Fibroblast of skin of right biceps (primary cell): ENCODE results near the gene PTPRD.

Source experiments
- DNase-seq: peaks from one replicate; pipeline ENCODE4 v3.0.0-alpha.2; 2013

Gene PTPRD

GRCh38 chr9:10612641-10613398 is at the start of gene PTPRD:
Gene PTPRD (minus strand): TSS chr9:10613002.
- peak; percentile 64 for DNase-seq

- no peak for DNase-seq
These were observed 49.2 kb upstream of the PTPRD start for GRCh38 chr9:10661994-10662393.

GRCh38 chr9:10661376-10661775 is 48.6 kb upstream of the PTPRD start:
- DNase-seq, result no peak

GRCh38 chr9:10651012-10651411 is 38.2 kb upstream of the PTPRD start:
- DNase-seq, result no peak

DNA sequence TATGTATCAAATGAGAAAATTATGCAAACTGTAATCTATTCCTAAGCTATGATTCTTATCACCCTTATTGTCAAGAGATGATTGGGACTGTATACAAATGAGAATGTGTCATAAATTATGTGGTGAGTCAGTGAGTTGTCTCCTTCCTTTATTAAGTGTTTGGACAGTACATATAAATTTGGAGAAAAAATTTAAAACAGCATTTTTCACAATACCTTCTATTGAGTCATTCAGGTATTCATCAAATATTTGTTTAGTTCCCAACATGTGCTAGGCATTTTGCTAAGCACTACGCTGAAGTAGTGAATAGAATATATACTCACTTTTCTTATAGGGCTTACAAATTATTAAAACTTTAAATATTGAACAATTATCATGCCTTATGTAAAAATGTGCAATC is 36.3 kb upstream of the PTPRD start:
- DNase-seq, result peak; percentile 66

GRCh38 chr9:10633785-10634184 is 21.0 kb upstream of the PTPRD start:
- no peak for DNase-seq

DNA sequence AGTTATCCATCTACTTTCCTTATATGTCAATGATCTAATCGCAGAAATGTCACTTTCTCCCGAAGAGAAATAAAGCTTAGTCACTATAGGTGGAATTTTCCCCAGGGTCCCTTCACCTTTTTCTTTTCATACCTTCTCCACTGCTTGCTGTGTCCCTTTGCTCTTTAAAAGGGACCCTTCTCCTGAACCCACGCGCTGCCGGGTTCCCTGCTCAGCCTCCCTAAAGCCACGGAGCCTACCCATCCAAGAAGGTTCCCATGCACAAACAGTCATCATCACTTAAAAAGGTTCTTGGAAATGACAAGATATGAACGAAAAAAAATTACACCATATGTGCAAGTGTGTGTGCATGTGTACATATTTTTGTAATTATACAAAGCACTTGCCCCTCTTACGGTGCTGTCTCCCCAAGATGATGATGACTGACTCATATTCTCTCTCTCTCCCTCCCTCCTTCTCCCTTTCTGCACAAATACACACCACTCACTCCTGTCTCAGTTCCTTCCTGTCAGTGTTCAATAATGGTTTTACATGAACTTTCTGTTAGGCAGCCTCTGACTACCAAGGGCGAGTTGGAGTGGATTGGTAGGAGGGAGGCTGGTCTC is 1.5 kb upstream of the PTPRD start:
- peak; percentile 48 for DNase-seq

DNA sequence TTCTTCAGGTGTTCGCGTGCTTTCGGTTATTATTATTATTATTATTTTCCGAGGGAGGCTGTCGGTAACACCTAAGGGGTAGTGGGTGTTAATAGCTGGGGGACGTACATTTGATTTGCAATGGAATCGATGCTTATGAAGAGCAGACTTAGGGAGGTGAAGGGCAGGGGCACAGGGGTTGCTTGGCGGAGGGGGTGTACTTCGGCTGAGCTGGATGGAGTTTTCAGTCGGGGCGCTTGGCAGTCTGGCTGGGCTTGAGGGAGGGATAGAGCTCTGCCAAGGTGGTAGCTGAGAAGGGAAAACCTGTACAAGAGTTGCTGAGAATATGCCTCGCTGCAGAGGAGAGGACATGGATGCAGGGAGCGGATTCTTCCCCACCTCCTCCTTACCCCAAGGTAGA is 617 bp upstream of the PTPRD start:
- DNase-seq, result no peak

GRCh38 chr9:10605388-10605787 is 7.4 kb downstream of the PTPRD start:
- DNase-seq, result no peak

- DNase-seq, result no peak
These were observed 7.9 kb downstream of the PTPRD start for GRCh38 chr9:10604927-10605326.

GRCh38 chr9:10597801-10598200 is 15.0 kb downstream of the PTPRD start:
- no peak for DNase-seq

DNA sequence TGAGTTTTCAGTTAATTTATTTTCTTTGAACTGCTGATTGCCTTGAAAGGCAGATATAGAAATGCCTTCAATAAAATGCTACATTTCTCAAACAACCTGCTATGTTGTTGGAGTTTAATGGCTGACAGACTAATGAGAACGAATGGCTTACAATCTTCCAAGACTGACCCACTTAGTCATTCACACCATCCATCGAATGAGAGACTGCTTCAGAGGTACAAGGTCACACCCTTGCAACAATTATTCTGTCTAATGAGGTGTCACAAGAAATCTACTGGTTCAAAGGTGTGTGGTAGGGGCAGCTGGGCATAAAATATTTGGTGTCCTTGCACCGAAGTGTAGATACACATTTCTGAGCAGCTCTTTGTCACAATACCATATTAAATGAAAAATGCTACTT is 18.3 kb downstream of the PTPRD start:
- DNase-seq, result no peak

GRCh38 chr9:10586407-10586806 is 26.4 kb downstream of the PTPRD start:
- DNase-seq, result no peak

- DNase-seq, result no peak
These were observed 41.1 kb downstream of the PTPRD start for GRCh38 chr9:10571699-10572098.

DNA sequence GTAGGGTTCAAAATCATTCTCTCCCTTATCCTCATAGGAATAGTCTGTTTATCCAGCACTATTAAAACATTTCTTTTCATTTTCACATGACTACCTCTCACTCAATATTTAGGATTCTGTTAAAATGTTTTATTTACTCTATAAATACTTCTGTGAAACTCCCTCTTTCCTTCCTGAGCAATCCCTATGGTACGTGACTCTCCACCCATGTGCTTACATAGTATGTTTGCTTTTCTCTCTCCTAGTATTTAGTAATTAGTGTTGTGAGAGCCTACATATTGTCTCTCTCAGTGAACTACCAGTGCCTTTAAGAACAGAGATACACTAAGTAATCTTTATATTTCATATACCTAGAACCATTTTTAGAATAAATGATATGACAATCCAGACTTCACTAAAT is 46.0 kb downstream of the PTPRD start:
- no peak for DNase-seq

DNA sequence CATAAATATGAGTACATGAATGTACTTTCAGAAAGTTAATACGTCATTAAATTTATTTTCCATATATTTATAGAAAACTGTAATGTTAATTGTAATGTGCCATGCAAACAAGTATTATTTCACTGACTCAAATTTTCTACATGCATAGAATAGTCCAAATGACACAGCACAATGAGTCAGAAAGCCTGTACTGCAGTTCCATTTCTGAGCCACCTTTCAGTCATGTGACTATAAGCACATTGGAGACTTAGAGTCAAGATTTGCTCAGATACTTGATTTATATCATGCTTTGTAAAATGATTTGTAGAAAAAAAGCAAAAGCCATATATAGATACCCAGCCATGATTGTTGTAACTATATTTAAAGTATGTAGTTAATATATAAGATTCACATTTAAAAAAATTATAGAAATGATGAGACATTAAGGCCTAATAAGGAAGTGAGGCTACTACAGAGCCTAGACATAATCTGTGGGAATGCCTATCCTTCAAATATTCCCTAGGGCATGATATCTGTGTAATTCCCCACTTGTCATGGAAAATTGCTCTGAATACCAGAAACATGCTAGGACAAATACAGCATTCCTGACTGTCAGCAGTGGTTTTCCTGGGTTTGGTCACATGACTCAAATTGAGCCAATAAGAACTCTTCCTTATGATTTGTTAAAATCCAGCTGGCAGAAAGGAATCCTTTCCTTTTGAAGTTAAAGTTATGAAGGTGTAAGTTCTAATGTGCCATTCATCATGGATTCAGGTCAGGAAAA is 50.0 kb downstream of the PTPRD start:
- peak; percentile 67 for DNase-seq

GRCh38 chr9:10548348-10548747 is 64.5 kb downstream of the PTPRD start:
- DNase-seq, result no peak

GRCh38 chr9:10538073-10538472 is 74.7 kb downstream of the PTPRD start:
- DNase-seq, result no peak

DNA sequence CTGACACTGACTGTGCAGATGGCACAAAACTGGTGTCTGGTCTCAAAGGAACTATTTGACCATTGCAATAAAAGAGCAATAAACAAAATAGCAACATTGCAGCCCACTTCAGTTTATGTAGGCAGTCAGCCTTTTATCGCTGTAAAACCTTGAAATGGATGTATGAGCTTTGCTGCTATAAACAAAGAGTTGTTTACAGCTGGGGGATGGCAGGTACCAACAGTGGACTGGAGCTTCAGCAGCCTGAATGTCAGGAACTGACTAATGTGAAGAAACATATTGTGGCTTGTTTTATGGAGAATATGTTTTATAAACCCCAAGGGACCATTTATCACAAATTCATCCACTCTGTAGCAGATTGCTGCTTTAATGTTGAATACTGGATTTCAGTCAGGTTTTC is 78.0 kb downstream of the PTPRD start:
- no peak for DNase-seq

- DNase-seq, result no peak
These were observed 86.8 kb downstream of the PTPRD start for GRCh38 chr9:10525972-10526371.

DNA sequence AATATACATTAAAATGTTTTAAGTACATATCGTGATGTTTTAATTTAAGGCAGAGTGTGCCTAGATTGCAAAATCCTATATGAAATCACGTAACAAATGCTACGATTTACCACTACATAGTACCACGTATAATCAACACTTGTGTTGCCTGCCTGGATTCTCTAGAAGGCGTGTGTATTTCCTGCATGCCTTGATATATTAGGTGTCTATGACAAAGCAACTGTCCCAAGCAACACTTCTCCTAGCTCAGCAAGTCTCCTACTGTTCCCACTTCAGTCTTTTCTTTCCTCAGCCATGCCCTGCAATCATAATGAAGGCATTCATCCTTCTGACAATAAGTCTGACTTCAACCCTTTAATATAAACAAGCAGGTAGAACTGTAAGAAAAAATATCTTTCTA is 89.6 kb downstream of the PTPRD start:
- DNase-seq, result no peak

DNA sequence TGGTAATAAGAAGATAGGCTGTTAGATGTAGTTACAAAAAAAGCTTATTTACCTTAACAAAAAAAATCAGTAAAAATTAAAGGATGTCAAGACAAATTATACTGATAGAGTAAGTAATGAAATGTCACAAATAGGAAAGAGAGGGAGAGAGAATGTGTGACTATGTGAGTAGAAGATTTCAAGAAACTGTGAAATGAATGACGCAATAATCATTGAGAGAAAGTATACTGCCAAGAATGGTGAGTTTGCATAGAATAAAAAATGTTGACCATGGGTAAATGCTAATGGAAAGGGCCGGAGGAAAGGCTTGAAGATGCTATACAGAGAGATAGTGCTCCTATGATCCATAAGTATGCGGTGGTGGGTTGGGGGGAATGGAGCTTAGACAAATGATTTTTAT is 100.7 kb downstream of the PTPRD start:
- DNase-seq, result no peak

DNA sequence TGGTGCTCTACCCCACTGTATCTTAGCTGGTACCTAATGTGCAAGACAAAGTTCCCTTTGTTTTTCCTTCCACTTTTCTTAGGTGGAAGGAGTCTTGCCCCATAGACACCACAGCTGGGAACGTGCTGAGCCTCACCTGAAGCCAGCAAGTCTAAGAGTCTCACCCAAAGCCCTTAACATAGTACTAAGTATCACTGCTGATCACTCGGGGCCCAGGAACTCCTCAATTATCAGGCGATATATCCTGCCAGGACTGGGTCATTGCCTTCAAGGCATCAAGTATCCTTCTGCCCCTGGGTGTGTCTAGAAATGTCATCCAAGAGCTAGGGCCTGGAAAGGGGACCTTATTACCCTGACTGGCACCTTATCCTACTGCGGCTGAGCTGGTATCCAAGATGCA is 123.9 kb downstream of the PTPRD start:
- no peak for DNase-seq

DNA sequence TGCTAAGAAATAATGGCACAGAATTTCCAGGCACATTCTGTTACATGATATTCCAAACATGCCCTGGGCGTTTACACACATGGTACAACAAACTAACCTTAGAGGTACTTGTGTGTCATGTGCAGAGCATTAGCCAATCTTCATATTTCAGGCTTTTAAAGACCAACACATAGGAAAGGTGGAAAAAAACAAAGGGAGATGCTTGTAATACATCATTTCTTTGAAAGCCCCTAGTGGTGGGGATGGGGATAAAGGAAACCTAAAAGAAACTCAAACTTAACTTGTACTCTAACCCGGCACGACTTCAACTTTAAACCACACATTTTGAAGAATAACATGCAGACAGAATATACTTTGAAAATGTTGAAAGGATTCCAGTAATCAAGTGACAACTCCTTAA is 133.6 kb downstream of the PTPRD start:
- no peak for DNase-seq
